Mucosa of stomach (tissue), 1 donor: ENCODE data around the gene KCNQ1OT1.

ENCODE experiments used
- H3K27me3 ChIP-seq: one replicate; pipeline ENCODE4 v1.7.0; 2013; ENCODE audit warnings: mild to moderate bottlenecking, low read length; ENCODE audit not compliant: control insufficient read depth, insufficient read depth
- H3K36me3 ChIP-seq: one replicate; pipeline ENCODE4 v1.7.0; 2013; ENCODE audit warnings: low read length; ENCODE audit not compliant: control insufficient read depth, insufficient read depth
- H3K4me1 ChIP-seq: one replicate; pipeline ENCODE4 v1.7.0; 2013; ENCODE audit warnings: mild to moderate bottlenecking, low read length; ENCODE audit not compliant: control insufficient read depth, insufficient read depth
- H3K4me3 ChIP-seq: one replicate; pipeline ENCODE4 v1.7.0; 2013; ENCODE audit warnings: low read length
- H3K9ac ChIP-seq: one replicate; pipeline ENCODE4 v1.7.0; 2013; ENCODE audit warnings: mild to moderate bottlenecking, low read length, moderate library complexity
- H3K9me3 ChIP-seq: one replicate; pipeline ENCODE4 v1.7.0; 2013; ENCODE audit warnings: mild to moderate bottlenecking, low read length, moderate library complexity; ENCODE audit not compliant: control insufficient read depth
- donor health status: Pancreatic carcinoma.

KCNQ1OT1 gene

GRCh38 chr11:2672553-2673249 lies 27.1 kb downstream of the KCNQ1OT1 start:
- no peaks in the 10 kb centered on the region for H3K36me3 ChIP-seq
- H3K4me3 ChIP-seq: no peak overlapping the region
- H3K4me1 ChIP-seq: peaks cover 5% of the 10 kb centered on the region
- H3K9me3 ChIP-seq: no peaks in the 10 kb centered on the region
- no peaks in the 10 kb centered on the region for H3K27me3 ChIP-seq
- no peak overlapping the region for H3K9ac ChIP-seq

- H3K4me1 ChIP-seq: peaks cover 5% of the 10 kb centered on the region
Observed at GRCh38 chr11:2671748-2672147, 28.0 kb downstream of the KCNQ1OT1 start.

GRCh38 chr11:2670541-2671100 lies 29.2 kb downstream of the KCNQ1OT1 start:
- Histone ChIP-seq H3K4me1 (peaks cover 3% of the 10 kb centered on the region), H3K27me3 (no peaks in the 10 kb centered on the region), H3K4me3 (no peak overlapping the region), H3K36me3 (no peaks in the 10 kb centered on the region), H3K9me3 (no peaks in the 10 kb centered on the region), H3K9ac (no peak overlapping the region)

More at GRCh38 chr11:2671748-2672147, 28.0 kb downstream of the KCNQ1OT1 start:
- Histone ChIP-seq H3K9me3 (no peaks in the 10 kb centered on the region), H3K4me3 (no peak overlapping the region), H3K9ac (no peak overlapping the region), H3K27me3 (no peaks in the 10 kb centered on the region), H3K36me3 (no peaks in the 10 kb centered on the region)

GRCh38 chr11:2669634-2670469 lies 29.9 kb downstream of the KCNQ1OT1 start:
- no peak overlapping the region for H3K9ac ChIP-seq
- H3K36me3 ChIP-seq: no peaks in the 10 kb centered on the region
- H3K4me3 ChIP-seq: no peak overlapping the region
- no peaks in the 10 kb centered on the region for H3K4me1 ChIP-seq
- no peaks in the 10 kb centered on the region for H3K27me3 ChIP-seq
- no peaks in the 10 kb centered on the region for H3K9me3 ChIP-seq

GRCh38 chr11:2668876-2669275 lies 30.9 kb downstream of the KCNQ1OT1 start:
- no peaks in the 10 kb centered on the region for H3K4me1 ChIP-seq
- no peaks in the 10 kb centered on the region for H3K36me3 ChIP-seq
- H3K27me3 ChIP-seq: no peaks in the 10 kb centered on the region
- no peak overlapping the region for H3K9ac ChIP-seq
- no peak overlapping the region for H3K4me3 ChIP-seq
- no peaks in the 10 kb centered on the region for H3K9me3 ChIP-seq

- Histone ChIP-seq H3K4me3 (no peak overlapping the region), H3K4me1 (no peaks in the 10 kb centered on the region), H3K27me3 (no peaks in the 10 kb centered on the region), H3K36me3 (no peaks in the 10 kb centered on the region), H3K9me3 (no peaks in the 10 kb centered on the region), H3K9ac (no peak overlapping the region)
Observed at GRCh38 chr11:2667940-2668339, 31.9 kb downstream of the KCNQ1OT1 start.

GRCh38 chr11:2666828-2667570 lies 32.8 kb downstream of the KCNQ1OT1 start:
- Histone ChIP-seq H3K4me1 (no peaks in the 10 kb centered on the region), H3K9ac (no peak overlapping the region), H3K36me3 (no peaks in the 10 kb centered on the region), H3K9me3 (no peaks in the 10 kb centered on the region), H3K27me3 (no peaks in the 10 kb centered on the region), H3K4me3 (no peak overlapping the region)

- H3K36me3 ChIP-seq: no peaks in the 10 kb centered on the region
- no peaks in the 10 kb centered on the region for H3K9me3 ChIP-seq
- H3K27me3 ChIP-seq: no peaks in the 10 kb centered on the region
- H3K9ac ChIP-seq: no peak overlapping the region
- H3K4me3 ChIP-seq: no peak overlapping the region
- H3K4me1 ChIP-seq: no peaks in the 10 kb centered on the region
Observed at GRCh38 chr11:2666401-2666741, 33.4 kb downstream of the KCNQ1OT1 start.

- no peak overlapping the region for H3K4me3 ChIP-seq
- no peaks in the 10 kb centered on the region for H3K4me1 ChIP-seq
- H3K9me3 ChIP-seq: no peaks in the 10 kb centered on the region
- H3K9ac ChIP-seq: no peak overlapping the region
- no peaks in the 10 kb centered on the region for H3K36me3 ChIP-seq
- no peaks in the 10 kb centered on the region for H3K27me3 ChIP-seq
Observed at GRCh38 chr11:2665526-2666400, 34.0 kb downstream of the KCNQ1OT1 start.

GRCh38 chr11:2664791-2665525 lies 34.8 kb downstream of the KCNQ1OT1 start:
- H3K4me3 ChIP-seq: no peak overlapping the region
- H3K4me1 ChIP-seq: no peaks in the 10 kb centered on the region
- H3K9me3 ChIP-seq: no peaks in the 10 kb centered on the region
- H3K36me3 ChIP-seq: no peaks in the 10 kb centered on the region
- H3K27me3 ChIP-seq: no peaks in the 10 kb centered on the region
- H3K9ac ChIP-seq: no peak overlapping the region

- no peaks in the 10 kb centered on the region for H3K36me3 ChIP-seq
- no peak overlapping the region for H3K9ac ChIP-seq
- no peaks in the 10 kb centered on the region for H3K27me3 ChIP-seq
- no peak overlapping the region for H3K4me3 ChIP-seq
- no peaks in the 10 kb centered on the region for H3K9me3 ChIP-seq
- no peaks in the 10 kb centered on the region for H3K4me1 ChIP-seq
Observed at GRCh38 chr11:2664376-2664775, 35.4 kb downstream of the KCNQ1OT1 start.
